NT2/D1 (cell line): ENCODE data around the gene RAB11FIP5.
A peak's percentile ranks its signal among the peaks of the same experiment; 100 is the strongest.

Experiments
- DNase-seq: peaks from one replicate; pipeline ENCODE4 v3.0.0-alpha.2; 2011; ENCODE audit warnings: low read depth, low spot score
- H3K27me3 ChIP-seq: 2 replicates; pipeline ENCODE4 v1.6.0; 2011; ENCODE audit warnings: mild to moderate bottlenecking; ENCODE audit not compliant: insufficient read length, insufficient read depth
- H3K36me3 ChIP-seq: 2 replicates; pipeline ENCODE4 v1.6.1; 2011; ENCODE audit warnings: mild to moderate bottlenecking, low read length, mixed read lengths; ENCODE audit not compliant: insufficient read depth, insufficient read length
- H3K4me1 ChIP-seq: 2 replicates; pipeline ENCODE4 v1.5.1; 2011; ENCODE audit not compliant: insufficient read depth, insufficient read length
- H3K4me3 ChIP-seq: 2 replicates; pipeline ENCODE4 v1.5.1; 2011; ENCODE audit warnings: low read depth; ENCODE audit not compliant: insufficient read length
- H3K9ac ChIP-seq: 2 replicates; pipeline ENCODE4 v1.6.0; 2011; ENCODE audit warnings: low read depth; ENCODE audit not compliant: insufficient read length
- H3K9me3 ChIP-seq: 2 replicates; pipeline ENCODE4 v1.5.1; 2011; ENCODE audit warnings: mild to moderate bottlenecking, low read length; ENCODE audit not compliant: insufficient read depth
- SUZ12 ChIP-seq: IDR thresholded peaks from 2 replicates; pipeline ENCODE4 v1.6.1; 2011; ENCODE audit not compliant: insufficient read length, insufficient read depth; ENCODE audit errors: extremely low read depth
- YY1 ChIP-seq: IDR thresholded peaks from 2 replicates; pipeline ENCODE4 v1.6.1; 2011; ENCODE audit not compliant: insufficient read length, insufficient read depth
- ZNF274 ChIP-seq: IDR thresholded peaks from 2 replicates; pipeline ENCODE4 v1.6.1; 2011; ENCODE audit warnings: mild to moderate bottlenecking, low read depth, low read length

The RAB11FIP5 gene, protein sequence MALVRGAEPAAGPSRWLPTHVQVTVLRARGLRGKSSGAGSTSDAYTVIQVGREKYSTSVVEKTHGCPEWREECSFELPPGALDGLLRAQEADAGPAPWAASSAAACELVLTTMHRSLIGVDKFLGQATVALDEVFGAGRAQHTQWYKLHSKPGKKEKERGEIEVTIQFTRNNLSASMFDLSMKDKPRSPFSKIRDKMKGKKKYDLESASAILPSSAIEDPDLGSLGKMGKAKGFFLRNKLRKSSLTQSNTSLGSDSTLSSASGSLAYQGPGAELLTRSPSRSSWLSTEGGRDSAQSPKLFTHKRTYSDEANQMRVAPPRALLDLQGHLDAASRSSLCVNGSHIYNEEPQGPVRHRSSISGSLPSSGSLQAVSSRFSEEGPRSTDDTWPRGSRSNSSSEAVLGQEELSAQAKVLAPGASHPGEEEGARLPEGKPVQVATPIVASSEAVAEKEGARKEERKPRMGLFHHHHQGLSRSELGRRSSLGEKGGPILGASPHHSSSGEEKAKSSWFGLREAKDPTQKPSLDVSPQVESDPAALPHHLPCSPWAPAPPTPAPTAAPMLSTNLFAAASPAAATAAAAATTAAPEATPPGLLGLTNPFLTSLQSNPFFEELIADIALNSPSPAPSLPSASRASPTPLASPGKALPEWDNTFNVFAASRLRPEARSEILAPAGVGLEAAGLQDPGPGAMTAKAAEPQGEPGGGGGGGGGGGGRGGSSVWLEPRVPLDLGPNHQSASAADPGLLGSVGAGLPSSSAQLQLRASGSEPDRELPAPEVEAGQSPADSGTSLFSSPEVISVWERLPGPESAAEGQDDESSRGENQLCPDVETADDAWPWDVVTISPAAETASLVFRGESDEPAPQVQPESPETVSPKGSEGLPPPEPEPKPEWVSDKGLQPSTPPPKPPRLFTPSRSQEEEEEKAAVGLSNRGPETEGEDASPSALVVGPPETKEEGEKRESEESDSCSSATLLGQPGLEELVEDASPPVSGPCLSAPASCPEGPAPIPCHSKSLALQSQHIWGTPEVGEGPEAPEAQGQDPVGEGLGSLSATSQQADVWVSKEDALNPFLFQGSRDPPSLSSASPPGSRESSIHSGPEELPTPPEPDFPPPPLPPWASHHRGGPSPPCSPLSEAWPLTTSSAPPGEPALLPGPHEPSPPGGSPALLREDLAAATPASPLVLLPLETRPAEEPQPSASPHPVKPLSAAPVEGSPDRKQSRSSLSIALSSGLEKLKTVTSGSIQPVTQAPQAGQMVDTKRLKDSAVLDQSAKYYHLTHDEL (N-terminal part only)

GRCh38 chr2:73112913-73113854 lies at the start of gene RAB11FIP5:
Gene RAB11FIP5, minus strand, starts transcription at chr2:73112948. Its CDS starts 171 bp downstream, at chr2:73112777.
- peaks cover 6% of the 10 kb centered on the region for H3K36me3 ChIP-seq
- peaks cover 3% of the 10 kb centered on the region for H3K27me3 ChIP-seq
- peak within 1 kb of the TSS; percentile 72 for H3K4me3 ChIP-seq
- peak within 1 kb of the TSS; percentile 86 for H3K9ac ChIP-seq
- H3K4me1 ChIP-seq, result peaks cover 5% of the 10 kb centered on the region
- TF ChIP-seq ZNF274 (no peak), SUZ12 (no peak), YY1 (no peak)
- no peak for DNase-seq
- no peaks in the 10 kb centered on the region for H3K9me3 ChIP-seq

DNA sequence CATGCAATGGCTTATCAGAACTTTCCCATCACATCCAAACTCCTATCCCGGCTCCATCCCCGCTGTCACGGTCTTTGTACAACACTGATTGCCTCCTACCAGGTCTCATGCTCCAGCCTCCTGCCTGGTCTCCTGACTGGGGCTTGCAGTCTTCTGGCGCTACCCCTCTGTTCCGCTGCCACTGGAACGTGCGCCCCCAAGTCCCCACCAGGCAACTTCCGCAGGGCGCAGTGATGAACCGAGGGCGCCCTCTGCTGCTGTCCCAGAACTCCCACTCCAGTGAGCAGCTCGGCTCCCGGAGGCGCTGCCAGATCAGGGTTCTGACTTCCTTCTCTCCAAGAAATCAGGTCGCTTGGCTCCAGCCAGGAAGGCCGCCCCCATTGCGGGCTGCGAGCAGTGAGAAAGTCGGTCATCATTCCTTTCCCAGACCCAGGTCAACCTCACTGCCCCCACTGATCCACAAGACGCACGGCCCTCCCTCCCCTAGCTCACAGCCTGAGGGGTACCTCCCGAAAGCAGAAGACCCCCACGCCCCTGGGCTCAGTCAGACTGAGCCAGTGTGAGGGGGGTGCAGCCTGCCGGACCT lies 43.9 kb upstream of the RAB11FIP5 start:
- no peak for DNase-seq
- H3K36me3 ChIP-seq, result no peaks in the 10 kb centered on the region
- peaks cover 5% of the 10 kb centered on the region for H3K27me3 ChIP-seq
- H3K4me3 ChIP-seq, result no peak overlapping the region
- H3K4me1 ChIP-seq, result no peaks in the 10 kb centered on the region
- peak overlapping the region; percentile 42 for H3K9ac ChIP-seq
- no peaks in the 10 kb centered on the region for H3K9me3 ChIP-seq
- TF ChIP-seq YY1 (no peak), ZNF274 (no peak), SUZ12 (no peak)

DNA sequence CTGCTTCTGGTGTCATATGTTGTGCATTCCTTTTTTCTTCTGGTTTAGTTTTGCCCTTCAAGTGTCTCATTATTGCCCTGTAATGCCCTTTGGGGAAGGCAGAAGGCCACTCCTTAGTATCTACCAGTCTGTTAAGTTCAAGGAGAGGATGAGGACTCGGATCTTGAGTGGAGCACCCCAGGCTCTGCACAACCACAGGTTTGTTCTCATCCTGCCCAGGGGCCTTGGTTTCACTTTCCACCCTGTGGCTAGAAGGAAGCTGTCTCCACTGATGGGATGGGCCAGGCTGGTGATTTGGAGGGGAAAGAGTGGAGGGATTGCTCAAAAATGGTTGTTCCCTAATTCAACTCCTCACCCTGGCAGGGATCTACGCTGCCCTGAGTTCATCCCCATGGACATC lies 30.2 kb upstream of the RAB11FIP5 start:
- H3K4me3 ChIP-seq, result no peak overlapping the region
- DNase-seq, result no peak

DNA sequence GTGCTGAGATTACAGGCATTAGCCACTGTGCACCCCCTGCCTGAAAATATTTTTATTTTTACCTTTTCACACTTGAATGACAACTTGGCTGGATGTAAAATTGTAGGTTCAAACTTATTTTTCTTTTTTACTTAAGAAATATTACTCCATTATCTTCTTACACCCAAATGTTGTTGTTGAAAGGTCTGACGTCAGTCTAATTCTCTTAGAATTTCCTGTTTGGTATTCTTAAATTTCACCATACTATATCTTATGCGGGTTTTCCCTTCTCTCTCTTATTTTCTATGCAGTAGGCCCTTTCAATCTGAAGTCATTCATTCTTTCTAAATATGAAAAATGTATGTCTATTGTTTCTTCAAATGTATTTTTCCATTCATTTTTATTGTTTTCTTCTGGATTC lies 29.1 kb upstream of the RAB11FIP5 start:
- Histone ChIP-seq H3K9me3 (no peaks in the 10 kb centered on the region), H3K4me3 (no peak overlapping the region), H3K9ac (no peak overlapping the region), H3K36me3 (no peaks in the 10 kb centered on the region), H3K4me1 (no peaks in the 10 kb centered on the region), H3K27me3 (no peaks in the 10 kb centered on the region)
- DNase-seq, result no peak
- no peak for TF ChIP-seq ZNF274
- TF ChIP-seq SUZ12, result no peak
- no peak for TF ChIP-seq YY1

More for the DNA sequence above, 30.2 kb upstream of the RAB11FIP5 start:
- Histone ChIP-seq H3K27me3 (no peaks in the 10 kb centered on the region), H3K9me3 (no peaks in the 10 kb centered on the region), H3K4me1 (no peaks in the 10 kb centered on the region), H3K36me3 (no peaks in the 10 kb centered on the region), H3K9ac (no peak overlapping the region)
- TF ChIP-seq SUZ12, result no peak
- no peak for TF ChIP-seq ZNF274
- TF ChIP-seq YY1, result no peak

DNA sequence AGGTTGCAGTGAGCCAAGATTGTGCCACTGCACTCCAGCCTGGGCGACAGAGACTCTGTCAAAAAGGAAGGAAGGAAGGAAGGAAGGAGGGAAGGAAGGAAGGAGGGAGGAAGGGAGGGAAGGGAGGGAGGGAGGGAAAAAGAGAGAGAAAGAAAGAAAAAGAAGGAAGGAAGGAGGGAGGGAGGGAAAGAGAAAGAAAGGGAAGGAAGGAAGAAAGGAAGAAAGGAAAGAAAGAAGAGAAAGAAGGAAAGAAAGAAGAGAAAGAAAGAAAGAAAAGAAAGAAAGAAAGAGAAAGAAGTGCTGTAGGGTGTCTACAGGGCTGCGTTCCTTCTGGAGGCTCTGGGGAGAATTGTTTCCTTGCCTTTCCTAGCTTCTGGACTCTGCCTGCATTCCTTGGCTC lies 22.5 kb upstream of the RAB11FIP5 start:
- no peak for DNase-seq
- Histone ChIP-seq H3K27me3 (no peaks in the 10 kb centered on the region), H3K36me3 (no peaks in the 10 kb centered on the region), H3K4me1 (no peaks in the 10 kb centered on the region), H3K9ac (no peak overlapping the region), H3K9me3 (no peaks in the 10 kb centered on the region), H3K4me3 (no peak overlapping the region)
- TF ChIP-seq YY1 (no peak), SUZ12 (no peak), ZNF274 (no peak)

- TF ChIP-seq SUZ12, result no peak
- no peak for TF ChIP-seq ZNF274
- no peak for TF ChIP-seq YY1
- Histone ChIP-seq H3K27me3 (no peaks in the 10 kb centered on the region), H3K4me1 (no peaks in the 10 kb centered on the region), H3K36me3 (no peaks in the 10 kb centered on the region), H3K9me3 (no peaks in the 10 kb centered on the region), H3K9ac (no peak overlapping the region), H3K4me3 (no peak overlapping the region)
- no peak for DNase-seq
These were observed 21.7 kb upstream of the RAB11FIP5 start for GRCh38 chr2:73134471-73134870.
